Testis (tissue), 3 donors: ENCODE data around the gene PI4K2A. TPM values are rescaled to one million over a fixed set of nuclear protein-coding genes. Genes with fewer than 3 reads are reported as not detected.

Source experiments
- DNase-seq: peaks from one replicate; pipeline ENCODE4 v3.0.0-alpha.2; 2019
- H3K27ac ChIP-seq, 2 donors: fragments of 200-600 bp; sonication (generic); one replicate each; pipeline ENCODE4 v1.5.1; 2019
- H3K27me3 ChIP-seq: fragments of 200-600 bp; sonication (generic); one replicate; pipeline ENCODE4 v1.5.1; 2019
- H3K36me3 ChIP-seq: fragments of 200-600 bp; sonication (generic); one replicate; pipeline ENCODE4 v1.5.1; 2017; ENCODE audit warnings: low read depth; ENCODE audit errors: missing control alignments
- H3K4me1 ChIP-seq: fragments of 200-600 bp; sonication (generic); one replicate; pipeline ENCODE4 v1.5.1; 2019
- H3K4me3 ChIP-seq, 2 donors: fragments of 200-600 bp; sonication (generic); one replicate each; pipeline ENCODE4 v1.5.1; 2017 to 2019
- H3K9me3 ChIP-seq: fragments of 200-600 bp; sonication (generic); one replicate; pipeline ENCODE4 v1.5.1; 2017
- CTCF ChIP-seq, 3 experiments: fragments of 450-650 bp in 2 of 3; fragments of 200-600 bp in 1 of 3; sonication (generic) in 1 of 3; IDR thresholded peaks; one replicate each; pipeline ENCODE4 v1.5.1; 2016 to 2019; ENCODE audit warnings: antibody characterized with exemption in 3 of 3, mild to moderate bottlenecking in 2 of 3, moderate library complexity in 1 of 3
- POLR2A ChIP-seq: fragments of 450-650 bp; IDR thresholded peaks from one replicate; pipeline ENCODE4 v1.6.1; 2017; ENCODE audit warnings: antibody characterized with exemption, mild to moderate bottlenecking, moderate library complexity
- WGBS, 2 donors: methylation state at CpG; one replicate each; pipeline ENCODE4 v1.1.5; 2018; 5-methylcytosine and 5-hydroxymethylcytosine counted together
- intact Hi-C: fragments of 100-400 bp; cut with DNase I; formaldehyde crosslinking; loops from one replicate; pipeline ENCODE4 v1.15.1; 2023; ENCODE audit warnings: low total_unique reads
- polyA plus RNA-seq: library from polyadenylated mRNA; stranded (reverse); fragments of 350-450 nt; fragmentation: Illumina TruSeq; extraction: RNeasy Lipid Tissue Mini Kit (QIAGEN cat#74804); gene quantifications from one replicate; pipeline ENCODE4 v1.2.3, GENCODE V29; 2014; ENCODE audit warnings: low read depth, low replicate concordance; ENCODE audit not compliant: insufficient read depth
- total RNA-seq, 2 donors: library from RNA; depleted of rRNA; stranded (reverse); fragments of >200 nt; gene quantifications; one replicate each; pipeline ENCODE4 v1.2.3, GENCODE V29; 2016

The PI4K2A gene
- total and polyA plus RNA-seq, 3 donors from 2014 or later = 24.2 to 31.0 (median 27.4) TPM

GRCh38 chr10:97721871-97722780, 81.7 kb downstream of the PI4K2A start:
- Histone ChIP-seq H3K4me3 (no peak overlapping the region), H3K27ac (no peak overlapping the region), H3K9me3 (no peaks in the 10 kb centered on the region), H3K27me3 (no peaks in the 10 kb centered on the region), H3K4me1 (peaks cover 14% of the 10 kb centered on the region), H3K36me3 (no peaks in the 10 kb centered on the region)
- intact Hi-C loops = no loop called here
- DNase-seq = no peak
- 70 to 94% methylated on average over 12 of the region's 12 CpGs for WGBS, 2 donors
- TF ChIP-seq POLR2A (no peak), CTCF (IDR thresholded peaks at IDR 0.05) (no peak)

- intact Hi-C loops = no loop called here
- no peak overlapping the region for H3K27ac ChIP-seq
- 79 to 90% methylated on average over 1 to 3 of the region's 3 CpGs for WGBS, 2 donors
- H3K9me3 ChIP-seq = no peaks in the 10 kb centered on the region
- peaks cover 14% of the 10 kb centered on the region for H3K4me1 ChIP-seq
- H3K27me3 ChIP-seq = no peaks in the 10 kb centered on the region
- no peak overlapping the region for H3K4me3 ChIP-seq
- DNase-seq = no peak
- TF ChIP-seq POLR2A (no peak), CTCF (IDR thresholded peaks at IDR 0.05) (no peak)
- H3K36me3 ChIP-seq = no peaks in the 10 kb centered on the region
Observed at GRCh38 chr10:97723001-97723400, 82.5 kb downstream of the PI4K2A start.

DNA sequence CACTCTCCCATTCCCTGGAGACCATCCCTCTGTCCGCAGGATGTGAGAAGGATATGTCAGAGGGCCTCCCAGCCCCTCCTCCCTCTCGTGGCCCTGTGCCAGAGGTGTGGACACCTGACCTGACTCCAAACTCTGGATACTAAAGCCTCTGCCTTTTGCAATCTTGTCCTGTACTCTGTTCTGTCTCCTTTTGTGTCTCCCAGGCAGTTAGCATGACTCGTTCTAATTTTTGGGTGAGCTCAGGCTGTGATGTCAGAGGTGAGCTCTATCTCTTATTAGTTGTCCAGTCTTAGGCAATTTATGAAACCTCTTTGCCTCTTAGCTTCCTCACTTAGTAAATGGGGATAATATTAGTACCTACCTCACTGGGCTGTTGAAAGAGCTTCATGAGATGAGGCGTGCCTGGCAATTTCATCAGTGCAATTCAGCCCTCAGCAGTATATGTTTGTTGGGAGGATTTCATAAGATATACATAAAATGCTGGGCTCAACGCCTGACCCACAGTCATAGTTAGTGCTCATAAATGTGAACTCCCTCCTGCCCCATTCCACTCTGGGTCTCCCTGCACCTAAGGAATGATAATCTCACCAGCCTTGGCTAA, 84.0 kb downstream of the PI4K2A start:
- TF ChIP-seq POLR2A = no peak
- no peak for TF ChIP-seq CTCF (IDR thresholded peaks at IDR 0.05)
- WGBS, 2 donors = 70 to 74% methylated on average over 5 of the region's 5 CpGs
- no peak for DNase-seq
- Histone ChIP-seq H3K27ac (no peak overlapping the region), H3K27me3 (no peaks in the 10 kb centered on the region), H3K36me3 (no peaks in the 10 kb centered on the region), H3K4me3 (no peak overlapping the region), H3K9me3 (no peaks in the 10 kb centered on the region), H3K4me1 (peaks cover under 1% of the 10 kb centered on the region)
- intact Hi-C loops = no loop called here

Other genes with a start within 250 kb of the PI4K2A start
- gene RRP12, start 239.3 kb upstream of the PI4K2A start, total RNA-seq = 10 to 100 TPM; 53.5 to 54.6 TPM
- 38.1 TPM for gene RRP12, start 239.3 kb upstream of the PI4K2A start, polyA plus RNA-seq
- 100 to 1,000 TPM; 244 to 279 TPM for gene PGAM1, start 214.5 kb upstream of the PI4K2A start, total RNA-seq
- gene PGAM1, start 214.5 kb upstream of the PI4K2A start, polyA plus RNA-seq = 238 TPM
- gene EXOSC1, start 194.7 kb upstream of the PI4K2A start, total RNA-seq = 10 to 100 TPM; 24.5 to 27.9 TPM
- 31.4 TPM for gene EXOSC1, start 194.7 kb upstream of the PI4K2A start, polyA plus RNA-seq
- 10 to 100 TPM; 42.8 to 58.0 TPM for gene ZDHHC16, start 194.5 kb upstream of the PI4K2A start, total RNA-seq
- 40.5 TPM for gene ZDHHC16, start 194.5 kb upstream of the PI4K2A start, polyA plus RNA-seq
- gene MMS19, start 142.2 kb upstream of the PI4K2A start, total RNA-seq = 100 to 1,000 TPM; 206 to 253 TPM
- 109 TPM for gene MMS19, start 142.2 kb upstream of the PI4K2A start, polyA plus RNA-seq
- 100 to 1,000 TPM; 111 to 143 TPM for gene UBTD1, start 141.7 kb upstream of the PI4K2A start, total RNA-seq
- gene UBTD1, start 141.7 kb upstream of the PI4K2A start, polyA plus RNA-seq = 74.1 TPM
- 1 to 10 TPM in 1 of 2 donors, under 1 TPM in 1; 0.43 to 1.9 TPM for gene ANKRD2, start 67.9 kb upstream of the PI4K2A start, total RNA-seq
- 3.5 TPM for gene ANKRD2, start 67.9 kb upstream of the PI4K2A start, polyA plus RNA-seq
- gene HOGA1, start 56.3 kb upstream of the PI4K2A start, total RNA-seq = under 1 TPM; 0.25 to 0.55 TPM
- 1.5 TPM for gene HOGA1, start 56.3 kb upstream of the PI4K2A start, polyA plus RNA-seq
- 100 to 1,000 TPM; 108 to 373 TPM for gene C10orf62, start 51.0 kb upstream of the PI4K2A start, total RNA-seq
- gene C10orf62, start 51.0 kb upstream of the PI4K2A start, polyA plus RNA-seq = 304 TPM
- gene MORN4, start 7.2 kb upstream of the PI4K2A start, total RNA-seq = 1 to 10 TPM; 7.1 to 7.5 TPM
- 23.3 TPM for gene MORN4, start 7.2 kb upstream of the PI4K2A start, polyA plus RNA-seq
- 10 to 100 TPM; 23.0 to 28.3 TPM for gene AVPI1, start 46.6 kb downstream of the PI4K2A start, total RNA-seq
- 26.4 TPM for gene AVPI1, start 46.6 kb downstream of the PI4K2A start, polyA plus RNA-seq
- 10 to 100 TPM in 1 of 2 donors, 1 to 10 TPM in 1; 8.7 to 13.6 TPM for gene MARVELD1, start 73.1 kb downstream of the PI4K2A start, total RNA-seq
- gene MARVELD1, start 73.1 kb downstream of the PI4K2A start, polyA plus RNA-seq = 21.9 TPM
- 10 to 100 TPM; 64.8 to 66.4 TPM for gene ZFYVE27, start 96.5 kb downstream of the PI4K2A start, total RNA-seq
- 38.4 TPM for gene ZFYVE27, start 96.5 kb downstream of the PI4K2A start, polyA plus RNA-seq
- 1 to 10 TPM in 1 of 2 donors, under 1 TPM in 1; 0.99 to 2.0 TPM for gene SFRP5, start 131.3 kb downstream of the PI4K2A start, total RNA-seq
- 1.2 TPM for gene SFRP5, start 131.3 kb downstream of the PI4K2A start, polyA plus RNA-seq
- gene GOLGA7B, start 209.2 kb downstream of the PI4K2A start, total RNA-seq = 1 to 10 TPM; 1.1 TPM
- gene GOLGA7B, start 209.2 kb downstream of the PI4K2A start, polyA plus RNA-seq = 1.3 TPM